GM18511 (cell line): Measurements from ENCODE around the gene CRIM1.

Experiments
- ATAC-seq: cut with Tn5 transposase; IDR thresholded peaks from one replicate; pipeline ENCODE4 v1.9.1; 2021; ENCODE audit warnings: mild to moderate bottlenecking, moderate library complexity; ENCODE audit not compliant: unreplicated experiment

CRIM1 gene

GRCh38 chr2:36507408-36507812 is 151.8 kb downstream of the CRIM1 start:
- ATAC-seq: peak; percentile 91

DNA sequence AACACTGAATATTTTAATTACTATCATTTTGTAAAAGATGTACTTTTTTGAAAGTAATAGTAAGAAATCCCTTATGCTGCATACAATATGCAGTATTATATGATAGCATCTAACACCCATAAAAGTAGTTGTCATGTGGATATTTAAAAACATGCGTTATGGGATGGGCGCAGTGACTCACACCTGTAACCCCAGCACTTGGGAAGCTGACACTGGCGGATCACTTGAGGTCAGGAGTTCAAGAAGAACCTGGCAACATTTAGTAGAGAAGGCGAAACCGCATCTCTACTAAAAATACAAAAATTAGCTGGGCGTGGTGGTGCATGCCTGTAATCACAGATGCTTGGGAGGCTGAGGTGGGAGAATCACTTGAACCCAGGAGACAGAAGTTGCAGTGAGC is 153.5 kb downstream of the CRIM1 start:
- no peak for ATAC-seq

- no peak for ATAC-seq
Observed at GRCh38 chr2:36511858-36512603, 156.5 kb downstream of the CRIM1 start.

GRCh38 chr2:36512705-36513104 is 157.1 kb downstream of the CRIM1 start:
- no peak for ATAC-seq

- no peak for ATAC-seq
Observed at GRCh38 chr2:36513661-36514060, 158.1 kb downstream of the CRIM1 start.

GRCh38 chr2:36515538-36515937 is 160.0 kb downstream of the CRIM1 start:
- no peak for ATAC-seq

GRCh38 chr2:36516136-36516870 is 160.7 kb downstream of the CRIM1 start:
- ATAC-seq: no peak

- no peak for ATAC-seq
Observed at GRCh38 chr2:36520431-36520830, 164.9 kb downstream of the CRIM1 start.

- no peak for ATAC-seq
Observed at GRCh38 chr2:36523153-36523552, 167.6 kb downstream of the CRIM1 start.

GRCh38 chr2:36525245-36525644 is 169.7 kb downstream of the CRIM1 start:
- no peak for ATAC-seq

DNA sequence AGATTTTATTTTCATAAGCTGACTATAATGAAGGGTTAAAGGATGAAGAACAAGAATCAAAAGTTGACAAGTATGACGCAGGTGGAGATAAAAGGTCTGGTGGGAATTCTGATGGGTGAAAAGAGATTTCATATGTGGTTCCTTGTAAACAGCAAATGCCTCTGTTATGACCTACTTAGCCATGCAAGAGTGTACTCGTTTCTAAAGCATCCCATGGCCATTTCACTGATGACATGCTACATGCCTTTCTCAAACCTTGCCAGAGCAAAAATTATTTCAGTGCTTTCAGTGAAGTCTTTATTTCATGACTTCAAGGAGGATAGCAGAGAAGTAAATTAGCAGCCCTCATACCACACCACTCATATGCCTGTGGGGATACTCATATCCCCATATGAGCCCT is 170.6 kb downstream of the CRIM1 start:
- ATAC-seq: no peak

GRCh38 chr2:36528274-36528673 is 172.7 kb downstream of the CRIM1 start:
- peak; percentile 73 for ATAC-seq

DNA sequence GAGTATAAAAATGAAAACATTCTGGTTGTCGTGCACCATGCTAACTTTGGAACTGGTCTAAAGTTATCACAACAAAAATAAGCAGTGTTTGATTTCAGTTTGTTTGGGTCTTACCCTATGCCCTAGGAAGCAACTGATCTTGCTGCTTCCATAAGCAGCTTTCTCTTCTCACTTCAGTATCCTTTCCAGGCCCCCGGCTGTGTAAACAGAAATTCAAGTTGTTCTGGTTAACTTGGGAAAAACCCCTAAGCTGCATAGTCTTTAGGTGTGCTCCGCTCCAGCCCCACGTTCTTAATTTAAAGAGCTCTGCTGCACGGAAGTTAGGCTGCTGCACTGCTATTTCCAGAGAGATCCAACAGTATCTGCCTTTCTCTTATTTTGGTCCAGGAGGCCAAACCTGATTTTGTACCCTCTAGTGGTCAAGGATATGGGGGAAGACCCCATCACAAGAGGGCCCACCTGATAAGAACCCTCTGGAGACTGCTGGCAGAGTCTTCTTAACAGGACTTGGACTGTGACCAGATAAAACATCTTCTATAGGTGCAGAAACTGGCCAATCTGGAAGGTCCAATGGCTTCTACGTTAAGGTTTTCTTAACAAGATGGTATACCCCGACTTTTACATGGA is 173.3 kb downstream of the CRIM1 start:
- ATAC-seq: no peak

GRCh38 chr2:36530178-36530982 is 174.8 kb downstream of the CRIM1 start:
- peak; percentile 81 for ATAC-seq

DNA sequence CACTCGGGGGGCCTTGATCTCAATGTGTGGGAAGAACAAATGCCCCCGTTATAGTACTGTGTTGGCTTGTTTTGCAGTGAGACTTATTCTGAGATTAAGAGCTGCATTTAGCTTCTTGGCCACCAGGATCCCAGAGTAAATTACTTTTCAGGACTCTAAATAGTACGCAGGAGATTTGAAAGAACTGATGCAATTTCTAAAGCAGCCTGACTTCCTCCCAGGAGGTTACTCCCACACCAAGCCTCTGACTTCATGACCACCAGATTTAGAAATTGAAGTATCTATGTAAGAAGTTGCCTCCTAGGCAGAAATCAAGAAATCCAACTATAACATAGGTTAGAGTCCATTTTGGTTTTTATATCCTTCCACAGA is 175.4 kb downstream of the CRIM1 start:
- ATAC-seq: peak; percentile 26

- ATAC-seq: no peak
Observed at GRCh38 chr2:36534275-36534799, 178.8 kb downstream of the CRIM1 start.

- no peak for ATAC-seq
Observed at GRCh38 chr2:36535099-36535498, 179.5 kb downstream of the CRIM1 start.

GRCh38 chr2:36536776-36537175 is 181.2 kb downstream of the CRIM1 start:
- ATAC-seq: no peak

DNA sequence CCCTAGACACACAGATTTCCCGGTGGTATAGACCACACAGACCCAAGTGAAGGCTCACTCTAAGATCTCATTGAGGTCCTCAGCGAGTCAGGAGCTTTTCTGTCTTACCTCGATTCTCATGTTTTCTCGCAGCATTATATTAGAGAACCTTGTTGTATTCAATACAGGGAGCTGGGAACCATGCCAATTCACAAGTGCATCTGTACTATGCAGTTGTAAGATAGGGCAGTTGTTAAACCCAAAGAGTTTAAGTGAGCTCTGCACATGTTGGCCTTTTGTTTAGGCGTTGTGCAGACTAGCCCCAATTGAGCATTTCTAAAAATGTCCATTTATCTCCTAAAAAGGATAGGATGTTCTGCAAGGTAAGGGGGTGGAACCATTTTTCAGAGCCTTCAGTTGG is 182.8 kb downstream of the CRIM1 start:
- no peak for ATAC-seq

- peak; percentile 81 for ATAC-seq
Observed at GRCh38 chr2:36539631-36540030, 184.1 kb downstream of the CRIM1 start.
